Stomach smooth muscle (tissue), 2 donors: ENCODE data around the gene SYNDIG1.

ENCODE experiments used
- H3K27ac ChIP-seq: one replicate; pipeline ENCODE4 v1.7.0; 2013; ENCODE audit warnings: mild to moderate bottlenecking, low read length, inconsistent platforms
- H3K27me3 ChIP-seq, 2 donors: one replicate each; pipeline ENCODE4 v1.7.0; 2013; ENCODE audit warnings: low read length in 2 of 2; ENCODE audit not compliant: insufficient read depth in 2 of 2, control insufficient read depth in 1 of 2
- H3K36me3 ChIP-seq, 2 donors: one replicate each; pipeline ENCODE4 v1.7.0; 2013; ENCODE audit warnings: low read length in 2 of 2; ENCODE audit not compliant: control insufficient read depth in 2 of 2, insufficient read depth in 2 of 2
- H3K4me1 ChIP-seq: one replicate; pipeline ENCODE4 v1.7.0; 2013; ENCODE audit warnings: low read length; ENCODE audit not compliant: control insufficient read depth, insufficient read depth
- H3K4me3 ChIP-seq, 2 donors: one replicate each; pipeline ENCODE4 v1.7.0; 2013; ENCODE audit warnings: low read length in 2 of 2
- H3K9ac ChIP-seq, 2 donors: one replicate each; pipeline ENCODE4 v1.7.0; 2013; ENCODE audit warnings: low read length in 2 of 2, mild to moderate bottlenecking in 1 of 2
- H3K9me3 ChIP-seq, 2 donors: one replicate each; pipeline ENCODE4 v1.7.0; 2013; ENCODE audit warnings: low read length in 2 of 2; ENCODE audit not compliant: control insufficient read depth in 2 of 2
- donor health status: healthy.
- donor health status: Pancreatic carcinoma.

The SYNDIG1 gene

GRCh38 chr20:24684956-24685691 is 215.7 kb downstream of the SYNDIG1 start:
- H3K4me1 ChIP-seq = no peaks in the 10 kb centered on the region
- H3K36me3 ChIP-seq = no peaks in the 10 kb centered on the region
- no peaks in the 10 kb centered on the region for H3K27me3 ChIP-seq
- H3K27ac ChIP-seq = no peak overlapping the region
- no peak overlapping the region for H3K4me3 ChIP-seq
- no peak overlapping the region for H3K9ac ChIP-seq
- H3K9me3 ChIP-seq = peaks cover 0 to 2% of the 10 kb centered on the region in 2 donors

DNA sequence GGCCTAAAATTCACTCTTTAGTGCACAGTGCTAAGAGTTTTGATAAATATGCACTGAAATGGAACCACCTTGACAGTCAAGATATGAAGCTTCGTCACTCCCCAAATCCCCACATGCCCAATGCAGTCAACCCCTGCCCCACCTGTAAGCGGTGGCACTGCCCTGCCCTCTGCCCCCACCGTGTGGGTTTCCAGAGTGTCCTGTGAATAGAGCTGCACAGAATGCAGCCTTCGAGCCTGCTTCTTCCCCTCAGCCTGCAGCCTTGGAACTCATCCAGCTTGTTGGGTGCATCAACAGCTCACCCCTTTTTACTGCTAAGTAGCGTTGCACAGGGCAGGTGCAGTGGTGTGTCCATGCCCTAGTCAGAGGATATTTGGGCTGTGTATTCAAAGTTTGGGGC is 216.3 kb downstream of the SYNDIG1 start:
- H3K36me3 ChIP-seq = no peaks in the 10 kb centered on the region
- peaks cover 0 to 2% of the 10 kb centered on the region in 2 donors for H3K9me3 ChIP-seq
- no peak overlapping the region for H3K4me3 ChIP-seq
- H3K4me1 ChIP-seq = no peaks in the 10 kb centered on the region
- H3K9ac ChIP-seq = no peak overlapping the region
- H3K27ac ChIP-seq = no peak overlapping the region
- no peaks in the 10 kb centered on the region for H3K27me3 ChIP-seq

- Histone ChIP-seq H3K4me3 (no peak overlapping the region), H3K9me3 (peaks cover 0 to 2% of the 10 kb centered on the region in 2 donors), H3K36me3 (no peaks in the 10 kb centered on the region), H3K4me1 (no peaks in the 10 kb centered on the region), H3K27me3 (no peaks in the 10 kb centered on the region), H3K9ac (no peak overlapping the region), H3K27ac (no peak overlapping the region)
Observed at GRCh38 chr20:24686156-24686555, 216.7 kb downstream of the SYNDIG1 start.

DNA sequence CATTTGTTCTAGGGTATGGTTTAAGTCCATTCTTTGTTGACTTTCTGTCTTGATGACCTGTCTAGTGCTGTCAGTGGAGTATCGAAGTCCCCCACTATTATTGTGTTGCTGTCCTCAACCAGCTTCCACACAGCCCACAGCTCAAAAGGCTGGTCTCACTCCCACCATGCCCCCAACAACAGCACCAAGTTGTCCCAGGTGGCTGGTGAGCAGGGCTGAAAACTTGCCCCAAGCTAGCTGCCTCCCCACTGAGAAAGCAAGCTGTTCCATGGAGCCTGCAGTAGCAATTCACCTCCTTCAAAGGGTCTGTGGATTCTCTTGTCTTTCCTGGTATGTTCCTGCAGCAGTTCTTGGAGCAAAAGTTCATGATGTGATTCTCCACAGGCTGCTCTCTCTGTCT is 221.0 kb downstream of the SYNDIG1 start:
- no peaks in the 10 kb centered on the region for H3K27me3 ChIP-seq
- no peak overlapping the region for H3K4me3 ChIP-seq
- peaks cover 2% of the 10 kb centered on the region for H3K4me1 ChIP-seq
- peaks cover 0 to 2% of the 10 kb centered on the region in 2 donors for H3K9me3 ChIP-seq
- H3K27ac ChIP-seq = no peak overlapping the region
- no peaks in the 10 kb centered on the region for H3K36me3 ChIP-seq
- H3K9ac ChIP-seq = no peak overlapping the region

DNA sequence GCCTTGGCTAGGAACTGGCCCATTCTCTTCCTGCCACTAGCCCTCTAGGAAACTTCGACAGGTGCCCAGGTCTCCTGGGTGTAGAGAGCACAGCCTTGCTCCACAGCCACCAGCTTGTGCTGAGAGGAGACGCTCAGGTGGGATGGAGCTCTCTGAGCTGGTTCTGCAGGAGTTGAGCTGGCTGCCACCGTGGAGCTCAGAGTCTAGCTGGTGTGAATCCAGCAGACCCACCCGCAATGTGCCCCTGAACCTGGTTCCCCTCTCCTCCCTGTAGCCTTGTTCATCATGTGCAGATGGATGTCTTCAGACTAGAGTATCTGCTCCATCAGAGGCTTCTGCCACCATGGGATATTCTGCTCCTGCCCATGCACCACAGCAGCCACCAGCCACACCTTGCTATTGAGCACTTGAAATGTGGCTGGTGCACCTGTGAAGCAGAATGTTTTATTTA is 222.5 kb downstream of the SYNDIG1 start:
- no peaks in the 10 kb centered on the region for H3K27me3 ChIP-seq
- no peak overlapping the region for H3K9ac ChIP-seq
- H3K9me3 ChIP-seq = peaks cover 0 to 2% of the 10 kb centered on the region in 2 donors
- H3K36me3 ChIP-seq = no peaks in the 10 kb centered on the region
- H3K4me3 ChIP-seq = no peak overlapping the region
- H3K4me1 ChIP-seq = peaks cover 2% of the 10 kb centered on the region
- no peak overlapping the region for H3K27ac ChIP-seq

DNA sequence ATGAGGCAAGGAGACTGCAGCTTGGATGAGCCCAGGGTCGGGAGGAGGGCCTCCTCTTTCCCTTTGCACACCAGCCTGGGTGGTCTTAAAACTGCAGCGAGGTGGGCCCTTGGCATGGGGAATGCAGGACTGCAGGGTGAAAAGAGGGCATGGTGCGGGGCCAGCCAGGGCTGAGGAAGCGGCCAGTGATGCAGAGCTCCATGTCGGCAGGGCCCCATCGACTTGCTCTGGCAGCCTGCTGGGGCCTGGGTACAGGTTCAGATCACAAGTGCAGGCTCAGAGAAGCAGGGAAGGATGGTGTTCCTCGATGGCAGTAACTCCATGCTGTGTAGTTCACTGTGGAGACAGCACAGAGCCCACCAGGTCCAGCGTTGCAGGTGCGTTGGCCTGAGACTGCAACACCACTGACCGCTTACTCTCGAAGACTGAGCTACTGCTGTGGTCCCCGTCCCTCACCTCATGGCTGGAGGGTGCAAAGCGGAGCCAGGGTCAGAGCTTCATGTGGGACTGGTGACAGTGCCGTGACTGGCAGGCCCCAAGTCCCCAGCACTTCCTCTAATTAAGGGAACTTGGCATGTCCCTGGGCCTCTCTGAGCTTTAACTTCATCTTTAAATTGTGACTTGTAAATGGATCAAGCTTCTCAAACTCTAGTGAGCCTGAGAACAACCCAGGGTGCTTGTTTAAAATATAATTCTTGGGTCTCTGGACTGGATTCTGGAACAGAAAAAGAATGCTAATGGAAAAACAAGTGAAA is 223.2 kb downstream of the SYNDIG1 start:
- no peaks in the 10 kb centered on the region for H3K36me3 ChIP-seq
- H3K9me3 ChIP-seq = peaks cover 0 to 2% of the 10 kb centered on the region in 2 donors
- H3K4me1 ChIP-seq = peaks cover 2% of the 10 kb centered on the region
- H3K27ac ChIP-seq = no peak overlapping the region
- no peak overlapping the region for H3K4me3 ChIP-seq
- H3K9ac ChIP-seq = no peak overlapping the region
- no peaks in the 10 kb centered on the region for H3K27me3 ChIP-seq

- no peaks in the 10 kb centered on the region for H3K36me3 ChIP-seq
- peaks cover 2% of the 10 kb centered on the region for H3K4me1 ChIP-seq
- no peaks in the 10 kb centered on the region for H3K27me3 ChIP-seq
- no peak overlapping the region for H3K9ac ChIP-seq
- no peak overlapping the region for H3K27ac ChIP-seq
- no peak overlapping the region for H3K4me3 ChIP-seq
- no peaks in the 10 kb centered on the region for H3K9me3 ChIP-seq
Observed at GRCh38 chr20:24693466-24694156, 224.2 kb downstream of the SYNDIG1 start.

DNA sequence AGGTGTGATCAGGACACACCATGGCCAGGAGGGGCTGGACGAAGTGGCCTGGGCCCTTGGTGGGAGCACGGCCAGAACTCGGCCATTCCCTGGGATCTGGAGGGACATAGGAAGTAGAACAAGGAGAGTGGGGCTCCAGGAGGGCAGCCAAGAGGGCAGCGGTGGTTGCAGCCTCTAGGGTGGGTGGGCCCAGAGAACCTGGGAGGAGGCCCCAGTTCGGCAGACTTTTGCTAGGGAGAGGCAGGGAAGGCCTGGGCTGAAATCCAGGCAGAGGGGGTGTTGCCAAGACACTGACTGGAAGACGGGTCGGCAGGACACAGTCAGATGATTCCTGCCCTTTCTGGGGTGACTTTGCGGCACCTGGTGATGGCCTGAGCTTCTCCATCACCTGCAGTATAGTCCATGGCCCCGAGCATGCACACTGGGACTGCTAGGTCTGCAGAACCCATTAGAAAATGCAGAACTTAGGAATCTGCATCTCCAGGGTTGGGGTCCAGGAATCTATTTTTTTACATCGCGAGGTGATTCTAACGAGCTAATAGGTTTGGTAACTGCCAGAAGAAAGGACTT is 224.8 kb downstream of the SYNDIG1 start:
- H3K4me1 ChIP-seq = peaks cover 2% of the 10 kb centered on the region
- H3K27me3 ChIP-seq = no peaks in the 10 kb centered on the region
- no peaks in the 10 kb centered on the region for H3K9me3 ChIP-seq
- no peaks in the 10 kb centered on the region for H3K36me3 ChIP-seq
- H3K27ac ChIP-seq = no peak overlapping the region
- no peak overlapping the region for H3K4me3 ChIP-seq
- H3K9ac ChIP-seq = no peak overlapping the region

- peaks cover 2% of the 10 kb centered on the region for H3K4me1 ChIP-seq
- H3K27ac ChIP-seq = no peak overlapping the region
- H3K4me3 ChIP-seq = no peak overlapping the region
- H3K27me3 ChIP-seq = no peaks in the 10 kb centered on the region
- H3K36me3 ChIP-seq = no peaks in the 10 kb centered on the region
- H3K9ac ChIP-seq = no peak overlapping the region
- no peaks in the 10 kb centered on the region for H3K9me3 ChIP-seq
Observed at GRCh38 chr20:24694727-24695528, 225.5 kb downstream of the SYNDIG1 start.
